NCI-H82 (cell line): Measurements from ENCODE around the gene IRF5.
"Not testable (repeated sequence)": the region's sequence is repeated elsewhere in the genome, so short reads cannot be mapped to it uniquely, and the experiment has no call there.

Source experiments
- DNase-seq: peaks from one replicate; lab custom pipeline; 2025; lab: John Stamatoyannopoulos, UW

The IRF5 gene

GRCh38 chr7:128938544-128939074, 882 bp downstream of the IRF5 start:
- DNase-seq: no peak

GRCh38 chr7:128939075-128939860, 1.5 kb downstream of the IRF5 start:
- DNase-seq: no peak

- no peak for DNase-seq
These were observed 2.2 kb downstream of the IRF5 start for GRCh38 chr7:128939861-128940410.

DNA sequence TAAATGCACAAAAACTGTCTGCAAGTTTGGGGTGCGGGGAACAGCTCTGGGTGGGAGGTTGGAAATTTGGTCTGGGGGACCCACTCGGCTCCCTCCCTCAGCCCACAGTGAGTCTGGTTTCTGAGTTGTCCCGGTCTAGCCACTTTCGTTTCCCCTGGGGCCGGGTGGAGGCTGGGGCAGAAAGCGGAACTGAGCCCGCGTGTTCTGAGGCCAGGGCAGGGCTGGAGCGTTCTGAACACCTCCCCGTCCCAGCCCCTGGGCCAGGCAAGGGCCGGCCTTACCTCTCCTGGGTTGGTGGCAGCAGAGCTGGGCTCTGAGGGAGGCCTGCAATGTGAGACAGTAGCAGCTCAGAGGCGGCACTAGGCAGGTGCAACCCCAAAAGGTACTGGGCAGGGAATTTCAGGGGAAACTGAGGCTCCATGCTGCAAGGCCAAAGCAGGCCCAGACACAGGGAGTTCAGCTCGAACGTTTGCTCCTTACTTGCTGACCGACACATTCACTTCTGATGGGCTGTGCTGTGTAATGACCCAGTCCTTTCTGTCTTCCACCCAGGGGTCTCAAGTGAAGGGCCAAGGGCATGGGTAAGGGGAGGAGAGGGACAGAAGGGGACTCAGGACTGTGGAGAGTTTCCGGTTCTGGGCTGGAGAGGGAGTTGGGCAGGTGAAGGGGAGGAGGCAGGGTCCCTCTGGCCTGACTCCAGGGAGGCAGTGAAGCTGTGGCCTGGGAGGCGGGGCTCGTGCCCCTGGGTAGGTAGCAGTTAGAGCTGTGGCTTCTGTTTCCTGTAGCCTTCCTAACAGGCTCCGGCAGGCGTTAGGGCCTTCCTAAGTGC, 3.0 kb downstream of the IRF5 start:
- DNase-seq: no peak

DNA sequence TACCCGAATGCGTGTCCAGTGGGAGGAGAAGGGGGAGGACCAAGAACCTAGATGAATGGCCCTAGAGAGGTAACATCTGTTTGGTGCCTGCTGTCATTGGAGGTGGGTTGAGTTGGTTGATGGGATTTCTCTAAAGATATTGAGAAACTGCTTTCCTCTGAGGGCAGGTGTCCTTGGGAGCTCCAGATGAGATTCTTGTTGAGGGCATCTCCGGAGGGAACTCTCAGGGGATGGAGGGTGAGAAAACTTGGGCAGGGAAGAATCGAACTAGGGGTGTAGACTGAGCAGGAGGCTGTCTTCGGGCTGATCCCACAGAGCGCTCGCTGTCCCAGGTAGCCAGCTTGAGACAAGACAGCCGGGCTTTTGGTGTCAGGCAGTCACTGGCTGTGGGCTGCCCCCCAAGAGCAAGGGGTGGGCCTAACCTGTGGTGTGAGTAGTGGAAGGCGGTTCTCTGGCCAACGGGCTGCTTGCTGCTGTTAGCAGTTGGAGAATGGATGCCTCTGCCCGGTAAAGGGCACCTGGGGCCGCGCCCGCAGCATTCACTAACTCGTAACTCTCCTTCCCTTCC, 3.7 kb downstream of the IRF5 start:
- no peak for DNase-seq

- DNase-seq: no peak
These were observed 4.3 kb downstream of the IRF5 start for GRCh38 chr7:128941946-128942526.

- DNase-seq: not testable (repeated sequence)
These were observed 5.5 kb downstream of the IRF5 start for GRCh38 chr7:128943251-128943650.

GRCh38 chr7:128944487-128945236, 6.9 kb downstream of the IRF5 start:
- no peak for DNase-seq

- DNase-seq: no peak
These were observed 8.1 kb downstream of the IRF5 start for GRCh38 chr7:128945668-128946366.

DNA sequence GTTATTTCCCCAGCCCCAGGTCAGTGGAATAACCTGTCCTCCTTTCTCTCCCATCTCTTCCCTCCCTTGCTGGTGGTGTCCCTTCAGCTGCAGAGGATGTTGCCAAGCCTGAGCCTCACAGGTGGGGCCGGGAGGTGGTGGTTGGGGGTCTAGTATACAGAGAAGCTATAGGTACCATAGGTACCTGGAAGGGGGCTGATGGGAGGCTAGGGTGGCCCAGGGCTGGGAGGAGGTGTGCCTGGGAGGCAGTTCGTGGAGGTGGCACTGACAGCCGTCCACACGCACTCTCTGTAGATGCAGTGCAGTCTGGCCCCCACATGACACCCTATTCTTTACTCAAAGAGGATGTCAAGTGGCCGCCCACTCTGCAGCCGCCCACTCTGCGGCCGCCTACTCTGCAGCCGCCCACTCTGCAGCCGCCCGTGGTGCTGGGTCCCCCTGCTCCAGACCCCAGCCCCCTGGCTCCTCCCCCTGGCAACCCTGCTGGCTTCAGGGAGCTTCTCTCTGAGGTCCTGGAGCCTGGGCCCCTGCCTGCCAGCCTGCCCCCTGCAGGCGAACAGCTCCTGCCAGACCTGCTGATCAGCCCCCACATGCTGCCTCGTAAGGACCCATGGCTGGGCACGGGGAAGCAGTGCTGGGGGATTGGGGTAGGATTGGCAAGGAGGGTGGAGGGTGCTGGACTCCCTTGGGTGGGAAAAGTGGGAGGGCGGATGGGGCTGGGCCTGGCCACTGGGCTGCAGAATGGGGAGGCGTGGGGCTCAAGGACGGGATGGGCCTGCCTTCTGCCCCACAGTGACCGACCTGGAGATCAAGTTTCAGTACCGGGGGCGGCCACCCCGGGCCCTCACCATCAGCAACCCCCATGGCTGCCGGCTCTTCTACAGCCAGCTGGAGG, 9.5 kb downstream of the IRF5 start:
- peak; percentile 16 for DNase-seq

- DNase-seq: no peak
These were observed 10.1 kb downstream of the IRF5 start for GRCh38 chr7:128947854-128948253.

- DNase-seq: no peak
These were observed 10.7 kb downstream of the IRF5 start for GRCh38 chr7:128948312-128948973.

DNA sequence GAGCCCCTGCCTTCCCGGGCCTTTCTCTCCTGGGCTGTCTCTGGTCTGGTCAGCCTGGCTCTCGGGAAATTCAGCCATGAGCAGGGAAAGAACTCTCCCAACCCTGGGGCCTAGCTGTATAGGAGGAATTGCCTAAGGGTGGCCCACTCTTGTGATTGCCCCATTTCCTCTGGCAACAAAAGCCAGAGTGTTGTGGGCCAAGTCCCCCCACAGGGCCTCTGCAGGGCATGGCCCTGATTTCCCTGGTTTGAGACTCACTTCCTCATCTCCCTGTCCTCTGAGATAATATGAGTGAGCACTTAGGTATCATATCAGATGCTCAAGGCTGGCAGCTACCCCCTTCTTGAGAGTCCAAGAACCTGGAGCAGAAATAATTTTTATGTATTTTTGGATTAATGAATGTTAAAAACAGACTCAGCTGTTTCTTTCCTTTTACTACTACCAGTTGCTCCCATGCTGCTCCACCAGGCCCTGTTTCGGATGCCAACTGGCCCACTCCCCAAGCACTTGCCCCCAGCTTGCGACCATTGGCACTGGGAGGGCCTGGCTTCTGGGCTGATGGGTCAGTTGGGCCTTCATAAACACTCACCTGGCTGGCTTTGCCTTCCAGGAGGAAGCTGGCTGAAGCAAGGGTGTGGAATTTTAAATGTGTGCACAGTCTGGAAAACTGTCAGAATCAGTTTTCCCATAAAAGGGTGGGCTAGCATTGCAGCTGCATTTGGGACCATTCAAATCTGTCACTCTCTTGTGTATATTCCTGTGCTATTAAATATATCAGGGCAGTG, 11.4 kb downstream of the IRF5 start:
- DNase-seq: no peak

DNA sequence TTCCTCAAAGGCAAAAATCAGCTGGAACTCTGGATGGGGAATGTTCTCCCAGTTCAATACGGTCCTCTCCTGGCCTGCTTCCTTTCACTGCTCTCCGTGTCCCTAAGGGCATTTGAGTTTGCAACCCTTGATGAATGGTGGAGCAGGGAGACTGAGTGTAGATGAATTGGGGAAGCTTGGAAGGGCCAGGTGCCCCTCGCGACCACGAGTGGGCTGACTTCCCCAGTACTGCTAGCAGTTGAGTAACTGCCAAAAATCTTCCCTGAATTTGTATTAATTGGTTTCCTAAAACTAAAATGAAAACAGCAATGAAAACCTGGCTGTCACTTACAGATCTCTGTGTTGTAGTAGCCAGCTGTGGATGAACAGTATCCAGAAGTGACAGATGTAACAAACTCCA, 13.6 kb downstream of the IRF5 start:
- DNase-seq: no peak

GRCh38 chr7:128954150-128954549, 16.4 kb downstream of the IRF5 start:
- no peak for DNase-seq

DNA sequence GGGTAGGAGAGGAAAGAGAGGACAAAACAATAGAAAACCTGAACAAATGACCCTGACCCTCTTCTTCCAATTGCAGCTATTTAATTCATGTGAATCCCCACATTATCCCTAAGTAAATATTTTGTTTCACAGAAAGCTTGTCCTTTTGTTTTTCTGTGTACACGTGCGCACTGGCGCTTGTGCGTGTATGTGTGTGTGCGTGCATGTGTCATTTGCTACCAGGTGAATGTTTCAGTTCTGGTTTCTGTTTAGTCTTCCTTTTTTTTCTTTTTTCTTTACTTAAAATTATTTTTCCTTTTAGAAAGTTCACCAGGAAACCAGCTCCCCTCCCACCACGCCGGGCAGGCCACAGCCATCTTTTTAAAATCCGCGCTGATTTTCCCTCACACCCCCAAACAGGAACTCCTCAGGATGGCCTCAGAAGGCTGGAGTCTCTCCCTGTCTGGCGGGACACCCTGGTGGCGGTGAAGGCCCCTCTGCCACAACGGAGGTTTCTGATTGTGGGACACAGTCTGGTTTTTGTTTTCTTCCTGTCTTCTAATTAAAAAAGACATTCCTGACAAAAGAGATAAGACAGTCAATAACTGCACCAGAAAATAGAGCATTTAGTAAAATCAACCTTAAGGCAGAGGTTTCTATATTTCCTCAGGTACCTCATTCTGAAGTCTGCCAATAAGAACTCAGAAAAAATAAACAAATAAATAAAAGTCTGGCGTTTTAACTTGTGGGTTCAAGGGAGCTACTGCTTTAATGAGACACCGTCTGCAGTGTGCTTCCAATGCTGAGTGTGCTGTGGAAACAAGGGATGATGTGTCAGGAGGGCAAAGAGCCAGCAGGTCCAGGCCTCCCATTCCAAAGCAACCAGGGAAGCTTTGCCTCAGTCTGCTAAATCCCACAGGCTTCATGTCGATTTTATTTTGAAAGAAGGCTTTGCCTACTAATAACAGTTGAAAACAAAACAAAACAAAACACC, 17.4 kb downstream of the IRF5 start:
- DNase-seq: no peak

DNA sequence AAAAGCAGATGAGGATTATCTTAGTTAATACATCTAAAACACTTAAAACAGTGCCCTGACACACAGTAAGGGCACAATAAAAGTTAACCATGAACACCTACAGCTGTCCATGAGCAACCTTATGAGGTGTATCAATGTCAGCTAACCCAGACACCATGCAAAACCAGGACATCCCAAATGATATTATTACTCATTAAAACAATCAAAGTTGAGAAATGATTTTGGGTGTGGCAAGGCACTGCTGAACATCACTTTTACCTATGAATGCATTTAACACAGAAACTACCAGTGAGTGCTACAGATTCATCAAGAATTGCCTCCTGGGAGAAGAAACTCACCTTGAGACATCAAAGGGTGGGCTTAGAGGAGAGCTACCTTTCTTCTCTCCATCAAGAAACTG, 18.3 kb downstream of the IRF5 start:
- DNase-seq: no peak
